GM19438 (cell line): Measurements from ENCODE around the gene CYTH3.

ENCODE experiments used
- ATAC-seq: cut with Tn5 transposase; IDR thresholded peaks from one replicate; pipeline ENCODE4 v1.9.1; 2021; ENCODE audit warnings: low read depth; ENCODE audit not compliant: unreplicated experiment

Gene CYTH3

DNA sequence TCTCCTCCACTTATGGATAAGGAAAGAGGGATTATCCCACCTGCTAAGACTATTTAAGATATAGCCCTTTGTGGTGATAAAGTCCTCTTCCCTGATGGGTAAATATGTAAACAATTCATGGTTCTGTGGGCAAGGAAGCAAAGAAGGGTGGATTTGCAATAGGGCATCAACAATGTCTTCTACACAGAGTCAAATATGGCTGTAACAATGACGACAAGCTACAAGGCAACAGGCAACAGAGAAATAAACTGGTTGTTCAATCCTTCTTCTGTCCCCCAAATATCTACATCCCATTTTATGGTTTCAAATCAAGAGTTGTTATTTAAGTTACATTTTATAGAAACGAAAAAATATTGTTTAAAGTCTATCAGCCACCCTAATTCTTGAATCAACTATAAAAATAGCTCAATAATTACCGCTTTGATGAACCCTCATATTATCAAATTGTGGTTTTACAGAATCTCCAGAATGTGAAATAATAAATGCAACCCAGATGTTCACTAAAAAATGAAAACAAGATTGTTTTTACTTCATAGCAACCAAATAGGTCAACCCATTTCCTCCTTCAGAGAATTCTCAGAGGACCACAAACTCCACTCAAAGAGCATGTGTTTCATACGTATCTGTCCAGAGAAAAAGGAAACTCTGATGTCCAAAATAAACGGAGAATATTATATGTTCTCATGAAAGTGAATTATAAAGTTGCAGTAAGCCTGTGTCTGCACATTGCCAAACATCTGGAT is 13.8 kb downstream of the CYTH3 start:
- ATAC-seq: no peak

DNA sequence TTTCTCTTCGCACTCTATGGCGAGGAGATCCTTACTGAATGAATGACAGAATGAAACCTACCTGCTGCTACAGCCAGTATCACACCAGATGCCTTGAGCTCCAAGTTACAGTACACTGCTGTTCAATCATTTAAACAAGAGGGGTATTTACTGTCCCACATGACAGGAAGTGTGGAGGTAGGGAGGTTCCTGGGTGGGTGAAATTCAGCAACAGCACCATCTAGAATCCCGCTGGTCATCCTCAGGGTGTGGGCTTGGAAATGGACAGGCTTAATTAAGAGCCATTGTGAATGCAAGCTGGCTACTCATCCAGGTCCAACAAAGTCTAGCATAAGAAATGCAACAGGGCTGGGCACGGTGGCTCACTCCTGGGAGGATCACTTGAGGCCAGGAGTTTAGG is 14.7 kb downstream of the CYTH3 start:
- no peak for ATAC-seq

GRCh38 chr7:6256677-6257535 is 15.5 kb downstream of the CYTH3 start:
- peak; percentile 66 for ATAC-seq

DNA sequence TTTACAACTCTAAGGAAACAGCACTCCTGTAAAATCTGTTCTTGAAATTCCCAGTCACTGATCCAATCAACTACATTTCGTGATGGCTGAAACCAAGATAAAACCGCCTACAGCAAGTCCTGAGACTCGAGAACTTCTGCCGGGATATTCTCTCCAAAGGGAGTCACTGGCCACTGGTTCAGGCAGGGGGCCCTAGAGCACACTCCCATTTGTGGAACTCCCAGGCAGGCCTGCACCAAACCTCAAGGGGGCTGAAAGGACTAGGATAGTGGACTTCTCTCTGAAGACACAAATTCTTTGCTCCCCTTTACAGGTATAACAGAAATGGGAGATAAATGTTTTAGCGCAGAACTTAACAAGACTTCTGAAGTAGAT is 16.3 kb downstream of the CYTH3 start:
- ATAC-seq: no peak

- ATAC-seq: no peak
Measured at GRCh38 chr7:6254866-6255265, 17.6 kb downstream of the CYTH3 start.

DNA sequence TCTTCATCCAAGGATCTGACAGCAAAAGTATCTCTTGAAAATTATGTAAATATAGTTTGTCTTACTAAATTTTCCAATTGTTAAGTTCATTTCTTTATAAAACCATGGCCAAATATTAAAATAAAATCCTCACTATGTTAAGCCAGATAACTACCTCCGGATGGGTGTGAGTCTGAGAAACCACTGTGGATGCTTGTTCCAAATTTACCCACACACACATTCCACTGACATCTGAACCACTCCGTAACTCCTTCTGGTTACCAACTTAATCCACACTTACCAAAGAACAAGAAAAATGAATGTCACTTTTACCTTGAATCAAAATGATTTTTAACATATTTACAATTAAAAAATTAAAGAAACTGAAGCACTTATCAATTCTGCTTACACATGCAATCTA is 19.7 kb downstream of the CYTH3 start:
- no peak for ATAC-seq

DNA sequence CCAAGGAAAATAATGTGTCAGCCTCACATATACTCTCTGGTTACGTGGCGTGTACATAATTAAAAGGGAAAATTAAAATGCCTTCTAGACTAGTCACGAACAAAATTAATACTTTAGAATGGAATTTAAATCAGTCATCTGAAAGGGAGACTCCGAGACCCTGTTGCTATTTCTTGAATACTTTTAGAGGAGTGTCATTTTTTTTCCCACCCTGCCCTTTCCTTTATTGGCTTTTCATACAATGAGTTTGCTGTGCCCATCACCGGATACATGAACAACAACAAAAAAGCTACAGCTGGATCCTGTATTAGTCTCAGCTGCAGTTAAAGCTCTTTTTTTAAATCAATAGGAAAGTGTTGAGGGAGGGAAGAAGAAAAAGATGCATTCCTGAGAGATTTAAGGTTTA is 20.1 kb downstream of the CYTH3 start:
- no peak for ATAC-seq

DNA sequence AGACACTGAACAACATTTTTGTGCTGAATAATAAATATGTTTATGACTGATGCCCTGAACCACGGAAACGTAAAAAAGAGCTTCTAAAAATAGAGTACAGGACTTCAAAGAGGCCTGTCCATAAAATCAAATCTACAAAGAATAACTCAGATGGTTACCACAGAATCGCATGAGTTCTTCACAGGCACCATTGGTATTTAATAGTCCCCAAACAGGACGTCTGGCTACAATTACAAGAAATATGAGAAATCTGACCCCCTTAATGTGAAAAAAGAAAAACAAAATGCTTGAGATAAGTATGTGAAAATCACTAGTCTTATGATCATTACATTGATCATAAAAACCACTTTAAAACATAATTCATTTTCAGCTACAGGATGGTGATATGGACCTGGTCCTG is 20.8 kb downstream of the CYTH3 start:
- ATAC-seq: no peak

- peak; percentile 85 for ATAC-seq
Measured at GRCh38 chr7:6250364-6250833, 22.0 kb downstream of the CYTH3 start.

- no peak for ATAC-seq
Measured at GRCh38 chr7:6249043-6249442, 23.4 kb downstream of the CYTH3 start.

DNA sequence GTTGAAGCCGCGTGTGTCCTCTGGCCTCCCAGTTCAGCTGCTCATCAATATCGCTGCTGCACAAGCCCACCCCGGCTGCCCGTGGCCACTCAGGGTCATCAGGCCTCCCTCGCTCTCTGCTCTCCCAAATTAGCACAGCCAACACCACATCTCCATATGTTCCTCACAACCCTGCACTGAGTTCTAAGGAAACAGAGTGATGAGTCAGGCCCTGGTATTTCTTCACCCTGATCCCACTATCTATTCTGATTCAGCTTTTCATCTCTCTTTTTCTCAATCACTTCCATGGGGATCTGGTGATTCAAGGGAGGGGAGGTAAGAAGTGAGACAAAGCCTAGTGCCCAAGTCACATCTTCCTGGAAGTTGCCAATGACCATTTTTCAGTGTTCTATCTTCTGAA is 23.8 kb downstream of the CYTH3 start:
- ATAC-seq: no peak

- no peak for ATAC-seq
Measured at GRCh38 chr7:6246251-6246917, 26.0 kb downstream of the CYTH3 start.

GRCh38 chr7:6244021-6244420 is 28.4 kb downstream of the CYTH3 start:
- no peak for ATAC-seq

DNA sequence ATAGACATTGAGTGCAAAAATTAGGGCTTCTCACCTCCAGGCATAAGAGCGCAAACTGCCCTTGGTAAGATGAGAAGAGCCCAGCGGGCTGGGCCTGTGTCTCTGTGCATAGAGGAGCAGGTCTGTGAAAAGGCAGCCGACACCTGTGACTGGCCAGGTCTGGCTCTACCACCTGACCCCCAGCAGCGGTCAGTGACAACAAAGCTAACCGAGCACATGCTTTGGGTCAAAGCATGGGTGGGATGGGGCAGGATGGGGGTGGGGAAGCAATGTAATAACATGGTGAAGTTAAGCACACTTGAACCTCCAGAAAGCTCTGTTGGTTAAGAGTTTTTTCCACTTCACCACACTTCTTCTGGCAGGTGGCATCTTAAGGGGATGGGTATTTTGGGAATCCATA is 29.3 kb downstream of the CYTH3 start:
- ATAC-seq: no peak

DNA sequence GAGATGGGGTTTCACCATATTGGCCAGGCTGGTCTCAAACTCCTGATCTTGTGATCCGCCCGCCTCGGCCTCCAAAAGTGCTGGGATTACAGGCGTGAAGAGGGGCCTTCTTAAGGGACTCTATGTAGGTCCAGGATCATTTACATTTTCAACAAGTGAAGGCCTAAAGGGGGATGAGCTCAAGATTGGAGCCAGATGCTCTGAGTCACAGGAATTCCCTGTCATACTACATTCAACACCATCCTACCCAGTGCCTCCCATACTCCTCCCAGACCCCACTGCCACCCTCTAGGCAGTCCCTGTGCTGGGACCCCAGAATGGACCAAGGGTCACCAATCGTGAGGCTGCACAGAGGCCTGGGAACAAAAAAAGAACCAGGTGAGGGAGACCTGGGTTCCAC is 29.9 kb downstream of the CYTH3 start:
- ATAC-seq: no peak

DNA sequence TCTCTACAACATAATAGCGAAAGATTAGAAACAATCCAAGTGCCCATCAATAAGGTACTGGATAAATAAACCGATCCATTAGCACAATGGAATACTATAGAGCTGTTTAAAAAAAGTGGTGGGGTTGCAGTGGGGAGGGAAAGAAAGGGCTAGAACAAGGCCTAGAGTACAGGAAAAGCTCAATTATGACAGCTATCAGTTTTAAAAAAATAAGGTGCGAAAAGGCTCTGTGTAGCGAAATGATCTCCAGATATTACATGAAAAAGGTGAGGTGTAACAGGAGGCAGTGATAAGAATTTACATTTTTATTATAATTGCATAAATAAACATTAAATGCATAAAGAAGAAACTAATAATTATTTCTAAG is 30.8 kb downstream of the CYTH3 start:
- no peak for ATAC-seq

GRCh38 chr7:6238309-6238925 is 34.0 kb downstream of the CYTH3 start:
- no peak for ATAC-seq

DNA sequence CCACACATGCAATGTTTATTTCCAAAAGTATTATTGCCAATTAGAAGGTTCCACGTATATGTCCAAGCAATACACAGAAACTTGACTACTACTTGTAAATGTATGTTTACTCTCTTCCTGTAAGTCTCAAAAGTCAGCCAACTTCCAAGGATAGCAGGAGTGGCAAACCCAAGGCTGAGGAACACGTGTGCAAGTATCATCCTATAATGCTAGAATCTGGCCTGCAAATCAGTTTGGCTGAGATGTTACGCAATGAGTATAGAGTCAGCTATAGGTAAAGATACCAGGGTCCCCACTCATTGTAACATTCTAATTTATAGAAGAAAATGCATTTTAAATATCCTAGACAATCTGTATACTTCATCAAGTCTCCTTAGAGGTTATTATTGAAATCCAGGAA is 34.7 kb downstream of the CYTH3 start:
- ATAC-seq: no peak

GRCh38 chr7:6237011-6237410 is 35.4 kb downstream of the CYTH3 start:
- no peak for ATAC-seq

- ATAC-seq: no peak
Measured at GRCh38 chr7:6235029-6235871, 37.2 kb downstream of the CYTH3 start.
